Parathyroid adenoma (tissue), 2 donors: ENCODE measurements around the gene ALOX12.

Experiments
- H2AFZ ChIP-seq: fragments of 300-600 bp; sonication (generic); one replicate; pipeline ENCODE4 v1.7.0; 2017; ENCODE audit warnings: antibody characterized with exemption, mild to moderate bottlenecking
- H3K27ac ChIP-seq: fragments of 300-600 bp; sonication (generic); one replicate; pipeline ENCODE4 v1.7.0; 2017
- H3K27me3 ChIP-seq: fragments of 300-600 bp; sonication (generic); one replicate; pipeline ENCODE4 v1.7.0; 2017; ENCODE audit warnings: low read length; ENCODE audit not compliant: control insufficient read depth, insufficient read depth
- H3K36me3 ChIP-seq: fragments of 300-600 bp; sonication (generic); one replicate; pipeline ENCODE4 v1.7.0; 2017; ENCODE audit warnings: low read length; ENCODE audit not compliant: control insufficient read depth, insufficient read depth
- H3K4me1 ChIP-seq: fragments of 300-600 bp; sonication (generic); one replicate; pipeline ENCODE4 v1.7.0; 2017; ENCODE audit warnings: control low read depth
- H3K4me2 ChIP-seq: fragments of 300-600 bp; sonication (generic); one replicate; pipeline ENCODE4 v1.7.0; 2017; ENCODE audit warnings: low read length
- H3K4me3 ChIP-seq: fragments of 300-600 bp; sonication (generic); one replicate; pipeline ENCODE4 v1.7.0; 2017; ENCODE audit warnings: low read depth, low read length
- H3K79me2 ChIP-seq: fragments of 300-600 bp; sonication (generic); one replicate; pipeline ENCODE4 v1.7.0; 2017; ENCODE audit warnings: control low read depth
- H3K9ac ChIP-seq: fragments of 300-600 bp; sonication (generic); one replicate; pipeline ENCODE4 v1.7.0; 2017; ENCODE audit warnings: mild to moderate bottlenecking
- H3K9me3 ChIP-seq: fragments of 300-600 bp; sonication (generic); one replicate; pipeline ENCODE4 v1.7.0; 2017; ENCODE audit warnings: low read length; ENCODE audit not compliant: control insufficient read depth
- CTCF ChIP-seq: fragments of 300-600 bp; sonication (generic); IDR thresholded peaks from one replicate; pipeline ENCODE4 v1.7.0; 2017; ENCODE audit warnings: antibody characterized with exemption, mild to moderate bottlenecking
- donor health status: primary hyperparathyroidism.

Gene ALOX12

GRCh38 chr17:7004398-7005253, 8.8 kb downstream of the ALOX12 start:
- Histone ChIP-seq H3K4me2 (no peak overlapping the region), H3K9me3 (no peaks in the 10 kb centered on the region), H3K4me1 (no peaks in the 10 kb centered on the region), H3K4me3 (no peak overlapping the region), H3K27me3 (no peaks in the 10 kb centered on the region), H2AFZ (no peak overlapping the region), H3K79me2 (peaks cover 3% of the 10 kb centered on the region), H3K9ac (no peak overlapping the region), H3K36me3 (no peaks in the 10 kb centered on the region), H3K27ac (no peak overlapping the region)
- TF ChIP-seq CTCF: peak; percentile 75

GRCh38 chr17:7005716-7006115, 9.9 kb downstream of the ALOX12 start:
- no peak for TF ChIP-seq CTCF
- no peak overlapping the region for H3K9ac ChIP-seq
- no peaks in the 10 kb centered on the region for H3K27me3 ChIP-seq
- no peaks in the 10 kb centered on the region for H3K9me3 ChIP-seq
- no peak overlapping the region for H2AFZ ChIP-seq
- H3K4me3 ChIP-seq: no peak overlapping the region
- H3K4me1 ChIP-seq: peaks cover 6% of the 10 kb centered on the region
- no peak overlapping the region for H3K4me2 ChIP-seq
- H3K27ac ChIP-seq: no peak overlapping the region
- H3K36me3 ChIP-seq: no peaks in the 10 kb centered on the region
- peaks cover 11% of the 10 kb centered on the region for H3K79me2 ChIP-seq

GRCh38 chr17:7007143-7007542, 11.3 kb downstream of the ALOX12 start:
- H3K4me3 ChIP-seq: no peak overlapping the region
- H3K9me3 ChIP-seq: no peaks in the 10 kb centered on the region
- TF ChIP-seq CTCF: no peak
- no peaks in the 10 kb centered on the region for H3K27me3 ChIP-seq
- no peak overlapping the region for H3K27ac ChIP-seq
- peaks cover 13% of the 10 kb centered on the region for H3K4me1 ChIP-seq
- H3K9ac ChIP-seq: no peak overlapping the region
- no peak overlapping the region for H2AFZ ChIP-seq
- H3K4me2 ChIP-seq: no peak overlapping the region
- no peaks in the 10 kb centered on the region for H3K36me3 ChIP-seq
- peaks cover 26% of the 10 kb centered on the region for H3K79me2 ChIP-seq

GRCh38 chr17:7010523-7010922, 14.7 kb downstream of the ALOX12 start:
- Histone ChIP-seq H3K4me1 (peaks cover 23% of the 10 kb centered on the region), H3K9me3 (no peaks in the 10 kb centered on the region), H3K36me3 (no peaks in the 10 kb centered on the region), H3K27me3 (no peaks in the 10 kb centered on the region), H2AFZ (no peak overlapping the region), H3K9ac (no peak overlapping the region), H3K4me2 (peak overlapping the region; percentile 89), H3K27ac (no peak overlapping the region), H3K79me2 (peaks cover 27% of the 10 kb centered on the region), H3K4me3 (no peak overlapping the region)
- no peak for TF ChIP-seq CTCF

- TF ChIP-seq CTCF: no peak
- H3K9me3 ChIP-seq: no peaks in the 10 kb centered on the region
- no peaks in the 10 kb centered on the region for H3K27me3 ChIP-seq
- H3K4me3 ChIP-seq: peak overlapping the region; percentile 91
- H3K9ac ChIP-seq: no peak overlapping the region
- no peak overlapping the region for H2AFZ ChIP-seq
- peaks cover 27% of the 10 kb centered on the region for H3K79me2 ChIP-seq
- peak overlapping the region; percentile 89 for H3K4me2 ChIP-seq
- H3K27ac ChIP-seq: no peak overlapping the region
- H3K36me3 ChIP-seq: no peaks in the 10 kb centered on the region
- peaks cover 24% of the 10 kb centered on the region for H3K4me1 ChIP-seq
Measured at GRCh38 chr17:7011415-7011814, 15.6 kb downstream of the ALOX12 start.
